Muscle of arm (tissue), 12 donors: ENCODE data around the gene ZNF771. TPM values are rescaled to one million over a fixed set of nuclear protein-coding genes. Genes with fewer than 3 reads are reported as not detected.
"Not testable (repeated sequence)": the region's sequence is repeated elsewhere in the genome, so short reads cannot be mapped to it uniquely, and the experiment has no call there.

Experiments used
- DNase-seq: peaks from one replicate; pipeline ENCODE4 v3.0.0-alpha.2; 2013
- polyA plus RNA-seq, 12 donors: library from polyadenylated mRNA; unstranded; fragments of 120-200 nt; gene quantifications; one replicate each; pipeline ENCODE4 v1.2.1, GENCODE V29; 2013; ENCODE audit not compliant: insufficient read length in 12 of 12

The ZNF771 gene
- polyA plus RNA-seq, 12 donors = 2.9 to 5.7 (median 4.4) TPM; not detected in 2

- DNase-seq = no peak
Measured at GRCh38 chr16:30458561-30459394, 51.4 kb downstream of the ZNF771 start.

GRCh38 chr16:30459456-30459855 is 52.0 kb downstream of the ZNF771 start:
- DNase-seq = no peak

GRCh38 chr16:30461426-30461825 is 54.0 kb downstream of the ZNF771 start:
- not testable (repeated sequence) for DNase-seq

GRCh38 chr16:30464078-30464477 is 56.7 kb downstream of the ZNF771 start:
- DNase-seq = no peak

Other genes with a start within 250 kb of the ZNF771 start
- 10 to 100 TPM in 8 of 12 donors, 1 to 10 TPM in 3, not detected in 1; 6.0 to 41.9 (median 11.0) TPM for gene CORO1A, start 224.0 kb upstream of the ZNF771 start, polyA plus RNA-seq
- 10 to 100 TPM in 10 of 12 donors, not detected in 2; 13.0 to 35.0 (median 17.4) TPM for gene BOLA2B, start 213.9 kb upstream of the ZNF771 start, polyA plus RNA-seq
- 10 to 100 TPM in 9 of 12 donors, 1 to 10 TPM in 2, not detected in 1; 6.8 to 21.8 (median 13.7) TPM for gene SLX1A, start 213.7 kb upstream of the ZNF771 start, polyA plus RNA-seq
- 1 to 10 TPM in 10 of 12 donors, not detected in 2; 1.7 to 5.9 (median 3.7) TPM for gene SULT1A3, start 208.4 kb upstream of the ZNF771 start, polyA plus RNA-seq
- gene NPIPB13, start 159.1 kb upstream of the ZNF771 start, polyA plus RNA-seq = 10 to 100 TPM in 5 of 12 donors, 1 to 10 TPM in 3, under 1 TPM in 2, not detected in 2; 0.24 to 22.5 (median 10.1) TPM
- gene CD2BP2, start 52.3 kb upstream of the ZNF771 start, polyA plus RNA-seq = 10 to 100 TPM in 11 of 12 donors, not detected in 1; 26.8 to 87.9 (median 33.5) TPM
- 10 to 100 TPM in 11 of 12 donors, not detected in 1; 24.1 to 52.0 (median 28.0) TPM for gene TBC1D10B, start 37.1 kb upstream of the ZNF771 start, polyA plus RNA-seq
- 1,000 to 10,000 TPM; 2,830 to 9,967 (median 7,161) TPM for gene MYL11, start 32.8 kb upstream of the ZNF771 start, polyA plus RNA-seq
- gene SEPTIN1, start 25.0 kb upstream of the ZNF771 start, polyA plus RNA-seq = 1 to 10 TPM in 11 of 12 donors, not detected in 1; 1.3 to 7.2 (median 2.6) TPM
- 10 to 100 TPM in 1 of 12 donors, 1 to 10 TPM in 10, not detected in 1; 4.6 to 26.2 (median 6.2) TPM for gene ZNF48, start 12.2 kb upstream of the ZNF771 start, polyA plus RNA-seq
- gene DCTPP1, start 22.4 kb downstream of the ZNF771 start, polyA plus RNA-seq = 10 to 100 TPM in 11 of 12 donors, not detected in 1; 20.0 to 42.3 (median 25.0) TPM
- gene SEPHS2, start 38.3 kb downstream of the ZNF771 start, polyA plus RNA-seq = 10 to 100 TPM in 11 of 12 donors, not detected in 1; 12.6 to 32.9 (median 15.5) TPM
- gene ITGAL, start 65.1 kb downstream of the ZNF771 start, polyA plus RNA-seq = 10 to 100 TPM in 1 of 12 donors, 1 to 10 TPM in 9, not detected in 2; 1.2 to 11.1 (median 2.5) TPM
- 10 to 100 TPM in 11 of 12 donors, not detected in 1; 19.9 to 32.9 (median 25.7) TPM for gene ZNF768, start 119.0 kb downstream of the ZNF771 start, polyA plus RNA-seq
- gene ZNF747, start 127.3 kb downstream of the ZNF771 start, polyA plus RNA-seq = 1 to 10 TPM in 11 of 12 donors, not detected in 1; 5.6 to 7.8 (median 6.5) TPM
- gene ZNF764, start 150.8 kb downstream of the ZNF771 start, polyA plus RNA-seq = 10 to 100 TPM in 1 of 12 donors, 1 to 10 TPM in 10, not detected in 1; 5.4 to 10.2 (median 6.5) TPM
- gene ZNF688, start 164.1 kb downstream of the ZNF771 start, polyA plus RNA-seq = 10 to 100 TPM in 4 of 12 donors, 1 to 10 TPM in 7, not detected in 1; 5.1 to 14.9 (median 8.7) TPM
- gene ZNF785, start 178.1 kb downstream of the ZNF771 start, polyA plus RNA-seq = 10 to 100 TPM in 8 of 12 donors, 1 to 10 TPM in 3, not detected in 1; 8.3 to 21.1 (median 11.0) TPM
- gene ZNF689, start 202.8 kb downstream of the ZNF771 start, polyA plus RNA-seq = 10 to 100 TPM in 1 of 12 donors, 1 to 10 TPM in 10, not detected in 1; 6.0 to 12.6 (median 7.5) TPM
- gene PRR14, start 243.4 kb downstream of the ZNF771 start, polyA plus RNA-seq = 10 to 100 TPM in 11 of 12 donors, not detected in 1; 17.1 to 42.4 (median 20.9) TPM